HG03442 (cell line): ENCODE results near the gene OPN4.

Source experiments
- ATAC-seq: cut with Tn5 transposase; IDR thresholded peaks from one replicate; pipeline ENCODE4 v1.9.1; 2021; ENCODE audit warnings: mild to moderate bottlenecking, moderate library complexity; ENCODE audit not compliant: unreplicated experiment

Gene OPN4

DNA sequence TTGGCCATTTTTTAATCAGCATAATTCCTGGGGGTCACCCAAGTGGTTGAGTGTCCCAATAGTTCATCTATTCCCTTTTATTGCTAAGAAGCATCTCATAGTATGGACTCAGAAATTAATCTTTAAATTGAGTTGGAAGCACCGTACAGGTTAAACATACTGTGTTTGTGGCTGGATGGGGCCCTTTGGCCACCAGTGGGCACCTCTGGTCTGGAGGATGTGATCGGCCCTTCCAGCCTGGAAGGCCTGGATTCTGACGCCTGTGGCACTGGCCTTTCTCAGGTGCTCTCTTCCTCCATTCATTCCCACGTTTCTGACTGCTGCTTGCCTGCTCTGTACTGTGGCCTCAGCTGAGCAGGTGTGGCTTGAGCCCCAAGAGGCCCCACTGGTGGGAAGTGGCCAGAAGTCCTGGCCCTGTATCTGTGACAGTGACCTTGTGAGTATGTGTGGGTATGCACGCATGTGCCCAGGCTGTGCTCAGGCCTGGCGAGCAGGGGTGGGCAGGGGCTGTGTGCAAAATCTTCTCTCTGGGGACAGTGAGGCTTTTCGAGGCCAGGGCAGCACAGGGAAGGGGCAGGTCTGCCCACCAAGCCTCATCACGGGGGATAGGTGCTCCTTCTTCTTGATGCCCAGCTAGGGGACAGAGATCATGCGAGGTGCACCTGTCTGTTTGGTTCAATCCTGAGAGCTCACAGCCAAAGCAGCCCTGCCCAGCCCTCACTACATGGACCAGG lies 44.0 kb downstream of the OPN4 start:
- ATAC-seq: no peak

DNA sequence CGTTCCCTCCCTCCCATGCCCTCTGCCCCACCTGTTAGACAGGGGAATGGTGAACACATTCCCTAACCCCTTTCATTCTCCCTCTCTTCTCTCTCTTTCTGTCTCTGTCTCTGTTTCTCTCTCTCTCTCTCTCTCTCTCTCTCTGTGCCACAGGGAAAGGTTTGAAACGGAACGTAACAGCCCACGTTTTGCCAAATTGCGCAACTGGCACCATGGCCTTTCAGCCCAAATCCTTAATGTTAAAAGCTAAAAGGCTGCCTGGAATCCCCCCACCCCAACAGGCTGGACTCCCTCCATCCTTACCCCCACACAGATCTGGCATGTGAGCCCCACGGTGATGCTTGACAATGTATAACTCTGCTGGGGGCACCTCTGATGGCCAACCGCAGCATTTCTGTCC lies 44.8 kb downstream of the OPN4 start:
- ATAC-seq: no peak

DNA sequence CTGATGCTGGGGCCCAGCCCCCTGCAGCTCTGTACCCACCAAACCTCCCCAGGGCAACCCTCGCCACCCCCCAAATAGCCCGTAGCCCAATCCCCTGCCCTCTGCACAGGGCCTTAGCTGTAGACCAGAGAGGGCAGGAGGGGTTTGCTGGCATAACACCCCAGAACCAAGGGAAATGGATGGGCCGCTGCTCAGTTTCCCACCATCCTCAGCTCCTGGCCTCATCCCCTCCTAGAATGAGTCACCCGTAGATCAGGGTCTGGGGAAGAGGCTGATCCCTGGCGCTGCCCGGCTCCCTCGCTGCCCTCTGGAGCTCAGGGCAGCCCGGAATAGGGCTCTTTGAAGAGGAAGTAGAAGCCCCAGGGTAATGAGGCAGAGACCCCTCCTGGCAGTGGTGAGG lies 45.2 kb downstream of the OPN4 start:
- ATAC-seq: no peak

DNA sequence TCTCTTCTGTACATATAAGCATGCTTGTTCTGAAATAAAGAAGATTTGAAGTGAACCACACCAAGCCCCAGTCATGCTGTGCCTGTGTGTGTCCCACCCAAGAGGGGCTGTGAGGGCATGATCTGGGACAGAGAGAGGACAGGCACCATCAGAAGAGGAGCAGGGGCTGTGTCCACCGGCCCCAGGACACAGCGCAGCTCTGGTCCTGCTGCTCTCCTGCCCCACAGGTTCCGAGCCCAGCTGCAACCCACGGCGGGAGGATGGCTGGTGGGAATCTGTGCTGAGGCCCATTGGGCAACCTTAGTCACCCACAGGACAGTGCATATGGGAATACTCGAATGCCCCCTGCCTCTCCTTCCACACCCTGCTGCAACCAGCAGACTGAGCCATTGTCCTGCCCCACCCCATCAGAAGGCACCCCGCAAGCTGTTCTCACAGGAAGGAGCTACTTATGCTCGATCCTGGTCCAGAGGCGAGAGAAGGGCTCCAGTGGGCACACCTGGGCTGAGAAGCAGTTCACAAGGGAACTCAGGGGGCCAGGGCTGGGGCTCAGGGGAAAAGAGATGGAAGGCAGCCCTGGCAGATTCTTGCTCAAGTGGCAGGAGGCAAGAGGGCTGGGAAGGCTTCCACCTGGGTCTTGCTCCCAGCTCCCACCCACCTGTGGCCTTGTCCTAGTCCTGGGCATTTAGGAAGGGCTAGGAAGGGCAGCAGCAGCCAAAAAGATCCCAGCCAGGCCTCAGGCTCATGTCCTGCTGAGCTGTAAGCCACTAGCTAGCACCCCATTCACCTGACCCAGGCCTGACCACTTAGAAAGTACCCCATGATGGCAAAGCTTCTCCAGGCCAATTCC lies 45.9 kb downstream of the OPN4 start:
- ATAC-seq: no peak

DNA sequence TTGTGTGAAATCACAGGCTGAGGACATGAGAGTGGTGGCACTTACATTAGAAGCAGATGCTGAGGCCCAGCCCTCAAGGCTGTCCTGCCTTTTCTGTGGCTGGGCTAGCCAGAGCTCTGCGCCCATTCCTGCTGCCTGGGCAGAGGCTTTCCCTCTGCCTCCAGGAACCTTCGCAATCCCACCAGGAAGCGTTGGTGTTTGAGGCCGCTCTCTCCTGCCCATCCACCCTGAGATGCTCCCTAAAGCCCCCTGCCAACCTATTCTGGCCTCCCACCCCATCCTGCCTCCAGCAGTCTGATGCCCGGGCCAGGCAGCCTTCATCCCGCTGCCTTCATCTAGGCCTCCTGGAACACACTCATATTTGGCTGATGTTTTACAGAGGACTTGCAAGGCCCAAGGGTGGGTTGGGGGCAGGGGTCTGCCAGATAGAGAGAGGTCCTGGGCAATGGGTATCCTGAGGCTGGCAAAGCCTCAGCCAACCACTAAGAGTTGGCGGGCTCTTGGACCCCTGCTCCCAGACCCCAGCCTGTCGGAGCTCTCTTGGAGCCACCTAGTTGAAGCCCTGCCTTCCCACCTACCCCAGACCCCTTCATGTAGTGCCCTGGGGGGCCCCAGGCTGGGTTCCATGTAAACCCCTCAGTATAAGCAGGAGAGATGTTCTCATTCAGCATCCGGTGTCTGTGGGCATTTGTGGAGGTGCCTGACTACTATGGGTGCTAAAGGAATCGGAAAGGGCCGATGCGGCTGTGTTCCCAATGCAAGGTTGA lies 46.7 kb downstream of the OPN4 start:
- no peak for ATAC-seq

DNA sequence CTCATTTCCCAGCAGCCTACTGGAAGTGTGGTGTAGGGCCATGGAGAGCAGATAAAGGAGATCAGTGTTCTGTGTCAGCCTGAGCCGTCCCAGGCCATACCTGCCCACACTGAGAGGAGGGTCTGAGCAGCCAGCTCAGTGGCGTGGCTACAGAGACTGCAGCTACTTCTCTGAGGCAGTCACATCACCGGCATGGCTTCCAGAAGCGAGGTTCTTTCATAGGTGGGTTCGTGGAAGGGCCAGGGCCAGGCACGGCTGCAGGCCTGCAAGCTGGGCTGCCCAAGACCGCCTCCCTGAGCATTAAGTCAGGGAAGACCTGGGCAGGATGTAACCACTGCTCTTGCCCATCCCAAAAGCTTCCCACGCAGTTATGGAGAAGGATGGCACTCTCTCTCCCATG lies 48.8 kb downstream of the OPN4 start:
- no peak for ATAC-seq

GRCh38 chr10:86705139-86705538 lies 50.8 kb downstream of the OPN4 start:
- no peak for ATAC-seq

DNA sequence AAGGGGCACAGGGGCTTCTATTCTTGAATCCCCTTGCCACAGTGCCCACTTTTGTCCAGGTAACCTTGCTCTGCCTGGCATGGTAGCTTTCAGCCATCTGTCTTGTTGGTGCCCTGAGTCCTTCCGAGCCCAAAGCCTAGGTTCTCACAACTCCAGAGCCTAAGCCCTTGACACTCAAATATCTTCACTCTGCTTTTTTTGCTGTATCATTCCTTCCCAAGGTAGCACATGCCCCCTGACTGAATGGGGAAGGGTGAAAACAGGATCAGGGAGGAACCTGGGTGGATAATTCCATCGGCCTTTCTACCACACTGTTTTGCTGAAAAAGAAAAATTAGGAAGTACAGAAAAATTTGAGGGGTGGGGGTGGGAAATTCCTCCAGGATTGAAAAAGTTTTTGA lies 51.6 kb downstream of the OPN4 start:
- no peak for ATAC-seq

DNA sequence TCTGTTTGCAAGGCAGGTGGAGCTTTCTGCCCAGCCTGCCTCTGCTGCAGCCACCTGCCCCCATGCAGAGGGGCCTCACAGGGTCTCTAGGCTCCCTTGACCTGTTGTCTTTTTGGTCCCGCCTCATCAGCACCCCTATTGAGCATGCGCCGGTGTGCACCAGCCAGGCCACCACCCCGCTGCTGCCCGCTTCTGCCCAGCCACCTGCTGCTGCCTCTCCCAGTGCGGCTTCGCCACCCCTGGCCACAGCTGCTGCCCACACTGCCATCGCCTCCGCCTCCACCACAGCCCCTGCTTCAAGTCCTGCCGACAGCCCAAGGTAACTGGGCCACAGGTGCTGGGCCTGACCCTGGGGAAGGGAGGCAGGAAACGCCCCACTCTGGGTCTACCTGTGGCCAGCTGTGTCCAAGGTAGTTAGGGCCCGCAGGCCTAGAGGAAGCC lies 52.1 kb downstream of the OPN4 start:
- ATAC-seq: no peak

GRCh38 chr10:86706977-86707376 lies 52.6 kb downstream of the OPN4 start:
- ATAC-seq: no peak

- no peak for ATAC-seq
These were observed 53.2 kb downstream of the OPN4 start for GRCh38 chr10:86707505-86707904.

- ATAC-seq: no peak
These were observed 53.9 kb downstream of the OPN4 start for GRCh38 chr10:86708068-86708782.

DNA sequence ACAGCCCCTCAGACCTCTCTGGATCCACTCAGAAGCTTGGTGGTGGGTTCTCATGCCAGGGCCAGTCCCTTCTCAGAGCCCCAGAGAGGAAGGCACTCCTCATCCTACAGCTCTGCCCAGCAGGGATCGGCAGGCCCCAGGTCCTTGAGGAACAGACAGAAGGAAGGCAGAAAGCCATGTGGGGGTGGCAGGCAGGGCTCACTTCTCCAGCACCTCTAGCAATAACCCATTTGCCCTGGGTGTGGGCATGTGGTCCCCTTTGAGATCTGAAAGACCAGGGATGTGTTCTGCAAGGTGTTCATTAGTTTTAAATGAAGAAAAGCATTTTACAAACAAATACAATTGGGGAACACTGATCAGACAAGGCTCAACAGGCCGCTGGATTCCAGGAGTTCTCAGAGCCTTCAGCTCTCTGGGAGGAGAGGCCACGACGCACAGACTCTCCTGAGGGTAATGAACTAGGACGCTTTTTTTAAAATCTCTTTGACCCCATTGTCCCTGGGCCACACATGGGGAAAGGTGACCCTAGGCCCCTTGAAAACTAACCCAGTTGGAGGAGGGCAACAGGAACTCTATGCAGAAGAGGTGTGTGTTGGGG lies 54.5 kb downstream of the OPN4 start:
- ATAC-seq: no peak

DNA sequence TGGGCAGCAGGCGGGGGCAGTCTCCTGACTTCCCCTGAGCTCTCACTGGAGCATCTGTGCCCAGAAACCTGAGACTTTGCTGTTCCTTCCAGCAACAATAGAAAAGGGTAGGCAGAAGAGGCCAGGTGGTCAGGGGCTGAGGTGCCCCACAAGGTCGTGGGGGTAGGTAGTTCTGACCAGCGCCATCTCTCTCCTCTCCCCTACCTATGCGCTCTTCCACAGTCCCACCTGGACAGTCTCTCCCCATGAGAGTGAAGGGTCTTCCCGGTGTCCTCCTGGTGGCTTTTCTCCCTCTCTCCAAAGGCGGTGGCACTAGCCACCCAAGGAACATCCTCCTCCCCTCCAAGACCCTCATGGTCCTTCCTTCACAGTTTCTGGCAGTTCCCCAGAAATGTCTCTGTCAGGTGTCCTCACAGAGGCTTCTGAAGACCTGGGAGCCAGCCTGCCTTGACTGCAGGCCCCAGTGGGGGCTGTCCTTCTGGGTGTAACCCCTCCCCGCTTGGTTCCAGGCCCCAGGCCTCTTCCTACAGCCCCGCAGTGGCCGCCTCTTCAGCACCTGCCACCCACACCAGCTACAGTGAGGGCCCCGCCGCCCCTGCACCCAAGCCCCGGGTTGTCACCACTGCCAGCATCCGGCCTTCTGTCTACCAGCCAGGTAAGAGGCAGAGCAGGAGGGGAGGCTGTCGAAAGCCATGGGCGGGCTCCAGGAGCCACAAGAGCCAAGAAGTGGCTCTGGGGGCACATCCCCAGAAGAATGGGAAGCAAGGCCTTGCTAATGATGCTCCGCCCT lies 55.2 kb downstream of the OPN4 start:
- ATAC-seq: no peak

DNA sequence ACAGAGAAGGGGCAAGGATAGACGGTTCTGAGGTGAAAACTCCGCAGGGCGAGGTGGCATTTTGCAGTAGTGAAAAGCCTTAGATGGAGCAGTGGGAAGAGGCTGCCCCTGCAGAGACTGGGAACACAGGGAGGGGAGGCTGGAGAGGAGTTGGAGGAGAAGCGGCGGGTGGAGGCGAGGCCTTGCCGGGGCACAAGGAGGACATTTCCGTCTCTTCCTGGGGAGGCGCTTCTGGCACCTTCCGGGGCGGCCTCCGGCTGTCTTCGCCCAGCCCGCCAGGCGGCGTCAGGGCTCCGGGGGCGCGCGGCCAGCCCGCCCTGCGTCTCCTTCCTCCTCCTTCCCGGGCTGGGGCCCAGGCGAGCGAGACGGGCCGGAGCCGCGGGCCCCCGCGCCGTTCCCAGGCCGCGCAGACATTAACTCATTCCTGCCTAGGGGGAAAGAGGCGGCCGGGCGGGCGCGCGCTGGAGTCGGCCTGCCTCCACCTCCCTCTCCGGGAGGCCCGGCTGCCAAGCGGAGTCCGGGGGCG lies 56.7 kb downstream of the OPN4 start:
- peak; percentile 90 for ATAC-seq

- ATAC-seq: peak; percentile 38
These were observed 57.4 kb downstream of the OPN4 start for GRCh38 chr10:86711513-86712316.

DNA sequence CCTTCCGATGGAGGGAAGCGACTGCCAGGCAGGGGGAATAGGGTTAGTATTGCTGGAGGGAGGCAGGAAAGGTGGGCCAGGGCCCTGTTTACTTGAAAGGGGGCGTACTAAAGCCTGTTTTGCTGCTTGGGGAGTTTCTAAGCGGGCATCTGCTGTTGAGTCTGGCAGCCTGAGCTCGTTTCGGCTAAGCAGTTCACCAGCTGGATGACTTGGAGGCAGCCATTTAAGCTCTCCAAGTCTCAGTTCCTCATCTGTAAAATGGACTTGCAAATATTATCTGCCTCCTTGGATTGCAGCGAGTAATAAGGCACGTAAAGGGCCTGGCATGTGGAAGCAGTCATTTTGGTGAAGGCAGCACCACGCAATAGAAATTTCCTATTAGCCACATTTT lies 58.0 kb downstream of the OPN4 start:
- ATAC-seq: peak; percentile 13

DNA sequence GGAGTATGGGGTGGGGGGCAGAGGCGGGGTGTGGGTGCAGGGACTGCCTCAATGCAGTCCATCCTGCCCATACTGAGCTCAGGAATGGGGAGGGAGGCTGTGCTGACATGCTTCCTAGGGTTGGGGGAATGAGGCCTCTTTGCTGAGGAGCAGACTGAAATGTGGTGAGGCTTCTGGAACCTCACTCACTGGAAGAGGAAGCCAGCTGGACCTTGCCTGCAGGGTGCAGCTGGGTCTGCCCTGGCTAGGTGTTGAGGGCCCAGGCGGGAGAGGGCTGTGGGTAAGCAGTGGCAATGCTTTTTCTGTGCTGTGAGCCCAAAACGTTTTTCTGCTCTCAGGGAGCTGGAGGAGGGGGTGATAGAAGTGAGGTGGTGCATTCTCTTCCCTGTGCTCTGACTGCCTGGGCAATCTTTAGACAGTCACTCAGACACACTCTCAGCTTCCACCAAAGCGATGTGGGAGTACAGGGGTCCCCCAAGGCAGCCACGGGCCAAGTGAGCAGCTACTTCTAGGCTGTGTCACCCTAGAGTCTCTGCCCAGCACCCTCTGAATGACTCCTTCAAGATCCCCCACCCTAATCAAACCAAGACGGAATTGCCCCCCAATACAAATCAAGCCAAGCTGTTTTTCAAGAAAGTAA lies 60.9 kb downstream of the OPN4 start:
- no peak for ATAC-seq
